Activated naive CD8-positive, alpha-beta T cell treated with anti-CD3 and anti-CD28 coated beads, Interleukin-2, amount 50 U/mL, for 24 hours (primary cell): Measurements from ENCODE around the gene VWA8.
"Not testable (repeated sequence)": the region's sequence is repeated elsewhere in the genome, so short reads cannot be mapped to it uniquely, and the experiment has no call there.

Experiments
- ATAC-seq: fragments of 150-1000 bp; cut with Tn5 transposase; one replicate; pipeline ENCODE4 v1.10.0; 2021
- DNase-seq: peaks from one replicate; pipeline ENCODE4 v3.0.0; 2021
- H3K27ac Mint-ChIP-seq: one replicate; pipeline ENCODE4 v1.8.0; 2021; ENCODE audit warnings: mild to moderate bottlenecking, mixed read lengths
- H3K27me3 Mint-ChIP-seq: one replicate; pipeline ENCODE4 v1.8.0; 2021; ENCODE audit warnings: mixed read lengths
- H3K36me3 Mint-ChIP-seq: one replicate; pipeline ENCODE4 v1.8.0; 2021; ENCODE audit warnings: low read depth, mixed read lengths
- H3K4me1 Mint-ChIP-seq: one replicate; pipeline ENCODE4 v1.8.0; 2021; ENCODE audit warnings: mixed read lengths
- H3K4me3 Mint-ChIP-seq: one replicate; pipeline ENCODE4 v1.8.0; 2021; ENCODE audit warnings: mild to moderate bottlenecking, moderate library complexity, mixed read lengths
- H3K9me3 Mint-ChIP-seq: one replicate; pipeline ENCODE4 v1.8.0; 2021; ENCODE audit warnings: mixed read lengths

Gene VWA8

DNA sequence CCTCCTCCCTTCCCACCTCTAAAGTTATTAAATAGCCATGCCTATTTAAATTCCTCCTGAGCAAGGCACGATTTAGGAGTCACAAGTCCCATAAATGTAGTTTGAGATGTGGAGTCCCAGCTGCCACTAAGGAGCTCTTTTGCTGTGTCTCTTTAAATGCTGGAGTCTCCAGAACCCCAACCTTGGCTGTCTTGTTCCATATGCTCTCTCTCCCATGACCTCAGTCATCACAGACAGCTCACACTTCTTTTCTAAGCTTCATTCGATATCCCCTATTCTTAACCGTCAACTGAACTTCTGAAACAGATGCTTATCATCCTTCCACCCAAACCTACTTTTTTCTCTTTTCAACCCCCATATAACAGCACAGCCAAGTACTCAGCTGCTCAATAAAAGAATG lies 197.1 kb downstream of the VWA8 start:
- Mint-ChIP-seq H3K27me3 (no peaks in the 10 kb centered on the region), H3K4me3 (no peak overlapping the region), H3K27ac (no peak overlapping the region), H3K36me3 (peaks cover 28% of the 10 kb centered on the region), H3K9me3 (no peaks in the 10 kb centered on the region), H3K4me1 (peaks cover 2% of the 10 kb centered on the region)
- DNase-seq = no peak
- ATAC-seq = no peak

GRCh38 chr13:41762796-41763195 lies 198.1 kb downstream of the VWA8 start:
- ATAC-seq = no peak
- Mint-ChIP-seq H3K27me3 (no peaks in the 10 kb centered on the region), H3K36me3 (peaks cover 33% of the 10 kb centered on the region), H3K9me3 (no peaks in the 10 kb centered on the region), H3K4me3 (no peak overlapping the region), H3K4me1 (peaks cover 2% of the 10 kb centered on the region), H3K27ac (no peak overlapping the region)
- DNase-seq = no peak

DNA sequence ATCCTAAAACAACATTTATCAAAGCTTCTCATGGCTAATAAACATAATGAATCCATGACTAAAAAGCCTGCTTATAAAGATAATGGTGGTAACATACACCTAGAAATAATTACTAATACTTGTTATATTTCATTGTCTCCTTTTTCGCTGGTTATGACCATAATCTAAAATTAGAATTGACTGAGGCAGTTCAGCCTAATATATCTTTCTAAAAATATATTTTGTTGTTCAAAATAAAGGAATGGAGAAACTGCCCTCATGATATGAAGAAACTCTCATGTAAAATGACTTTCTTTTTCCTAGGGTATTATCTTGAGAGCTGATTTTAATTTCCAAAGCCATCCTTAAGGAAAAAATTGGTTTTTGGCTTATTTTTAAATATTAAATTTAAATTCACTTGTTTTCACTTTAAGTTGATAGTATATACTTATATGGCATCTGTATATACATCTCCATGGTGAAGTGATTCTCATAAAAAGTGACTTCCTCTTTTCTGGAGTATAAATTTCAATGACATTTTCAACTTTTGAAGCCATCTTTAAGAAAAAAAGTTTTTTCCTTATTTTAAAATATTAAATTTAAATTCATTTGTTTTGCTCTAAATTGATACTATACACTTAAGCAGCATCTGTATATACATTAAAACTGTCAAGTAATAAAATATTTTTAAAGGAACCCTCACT lies 204.6 kb downstream of the VWA8 start:
- DNase-seq = no peak
- no peak for ATAC-seq
- Mint-ChIP-seq H3K27ac (no peak overlapping the region), H3K4me3 (no peak overlapping the region), H3K27me3 (no peaks in the 10 kb centered on the region), H3K9me3 (no peaks in the 10 kb centered on the region), H3K36me3 (peaks cover 56% of the 10 kb centered on the region), H3K4me1 (no peaks in the 10 kb centered on the region)

- H3K9me3 Mint-ChIP-seq = peaks cover 8% of the 10 kb centered on the region
- no peaks in the 10 kb centered on the region for H3K4me1 Mint-ChIP-seq
- H3K36me3 Mint-ChIP-seq = peaks cover 66% of the 10 kb centered on the region
- no peaks in the 10 kb centered on the region for H3K27me3 Mint-ChIP-seq
- no peak overlapping the region for H3K27ac Mint-ChIP-seq
- DNase-seq (no peak), ATAC-seq (no peak)
- no peak overlapping the region for H3K4me3 Mint-ChIP-seq
These were observed 209.0 kb downstream of the VWA8 start for GRCh38 chr13:41751734-41752445.

- Mint-ChIP-seq H3K27ac (no peak overlapping the region), H3K4me1 (peaks cover 3% of the 10 kb centered on the region), H3K4me3 (no peak overlapping the region), H3K36me3 (peaks cover 71% of the 10 kb centered on the region), H3K27me3 (no peaks in the 10 kb centered on the region), H3K9me3 (peaks cover 8% of the 10 kb centered on the region)
- ATAC-seq = no peak
- no peak for DNase-seq
These were observed 209.6 kb downstream of the VWA8 start for GRCh38 chr13:41751277-41751676.

DNA sequence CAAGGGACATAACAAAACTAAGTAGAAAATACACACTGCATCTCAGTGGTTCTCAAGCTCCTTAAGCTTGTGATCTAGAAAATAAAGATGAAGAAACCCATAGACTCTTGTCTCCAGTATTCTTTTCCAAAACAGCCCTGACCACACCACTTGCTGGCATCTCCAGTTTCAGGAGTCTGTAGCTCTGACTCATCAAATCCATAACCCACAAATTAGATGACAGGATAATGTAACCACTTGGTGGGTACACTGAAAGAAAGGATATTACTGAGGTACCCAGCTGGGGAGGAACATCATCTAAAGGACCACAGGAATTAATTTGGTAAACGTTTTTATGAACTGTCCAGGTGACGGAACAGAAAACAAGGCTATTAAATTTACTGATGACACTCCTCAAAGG lies 214.7 kb downstream of the VWA8 start:
- Mint-ChIP-seq H3K36me3 (peaks cover 47% of the 10 kb centered on the region), H3K4me3 (no peak overlapping the region), H3K4me1 (peaks cover 5% of the 10 kb centered on the region), H3K9me3 (peaks cover 8% of the 10 kb centered on the region), H3K27ac (no peak overlapping the region), H3K27me3 (no peaks in the 10 kb centered on the region)
- ATAC-seq (no peak), DNase-seq (no peak)

DNA sequence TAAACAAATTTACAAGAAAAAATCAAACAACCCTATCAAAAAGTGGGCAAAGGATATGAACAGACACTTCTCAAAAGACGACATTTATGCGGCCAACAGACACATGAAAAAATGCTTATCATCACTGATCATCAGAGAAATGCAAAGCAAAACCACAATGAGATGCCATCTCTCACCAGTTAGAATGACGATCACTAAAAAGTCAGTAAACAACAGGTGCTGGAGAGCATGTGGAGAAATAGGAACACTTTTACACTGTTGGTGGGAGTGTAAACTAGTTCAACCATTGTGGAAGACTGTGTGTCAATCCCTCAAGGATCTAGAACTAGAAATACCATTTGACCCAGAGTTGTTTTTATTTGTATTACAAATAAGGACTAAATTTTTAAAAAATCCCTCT lies 215.4 kb downstream of the VWA8 start:
- not testable (repeated sequence) for DNase-seq, H3K4me1 Mint-ChIP-seq

DNA sequence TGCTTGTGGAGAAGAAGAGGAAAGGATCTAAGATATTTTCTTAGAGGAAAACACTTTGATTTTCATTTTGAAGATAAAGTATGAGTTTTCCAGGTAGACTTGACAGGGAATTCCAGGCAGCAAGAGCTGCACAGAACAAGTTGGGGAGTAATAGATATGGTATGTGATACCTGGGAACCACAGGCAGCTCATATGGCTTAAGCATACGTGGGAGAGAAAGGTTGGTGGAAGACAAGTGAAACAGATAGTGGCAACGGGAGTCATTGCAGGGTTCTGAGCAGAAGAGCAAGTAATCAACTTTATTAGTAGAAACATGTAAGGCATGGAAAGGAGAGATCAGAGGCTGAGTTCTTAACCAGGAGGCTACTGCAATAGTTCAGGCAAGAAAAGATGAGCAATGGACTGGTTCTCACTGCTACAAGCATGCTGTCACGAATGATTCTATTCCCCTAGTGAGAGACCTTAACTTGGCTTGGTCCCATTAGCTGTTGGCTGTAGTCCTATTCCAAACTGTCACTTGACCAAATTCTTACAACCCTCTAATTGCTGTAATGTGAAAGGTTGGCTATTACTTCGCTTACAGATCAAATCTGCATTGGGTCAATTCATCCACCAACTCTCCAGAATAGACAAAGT lies 217.9 kb downstream of the VWA8 start:
- Mint-ChIP-seq H3K4me1 (peaks cover 5% of the 10 kb centered on the region), H3K27me3 (no peaks in the 10 kb centered on the region), H3K27ac (no peak overlapping the region), H3K9me3 (peaks cover under 1% of the 10 kb centered on the region), H3K4me3 (no peak overlapping the region), H3K36me3 (peaks cover 19% of the 10 kb centered on the region)
- DNase-seq = no peak
- no peak for ATAC-seq

More for the DNA sequence above, 215.4 kb downstream of the VWA8 start:
- peaks cover 42% of the 10 kb centered on the region for H3K36me3 Mint-ChIP-seq
- H3K4me3 Mint-ChIP-seq, H3K9me3 Mint-ChIP-seq, H3K27me3 Mint-ChIP-seq, H3K27ac Mint-ChIP-seq, ATAC-seq: not testable (repeated sequence)

DNA sequence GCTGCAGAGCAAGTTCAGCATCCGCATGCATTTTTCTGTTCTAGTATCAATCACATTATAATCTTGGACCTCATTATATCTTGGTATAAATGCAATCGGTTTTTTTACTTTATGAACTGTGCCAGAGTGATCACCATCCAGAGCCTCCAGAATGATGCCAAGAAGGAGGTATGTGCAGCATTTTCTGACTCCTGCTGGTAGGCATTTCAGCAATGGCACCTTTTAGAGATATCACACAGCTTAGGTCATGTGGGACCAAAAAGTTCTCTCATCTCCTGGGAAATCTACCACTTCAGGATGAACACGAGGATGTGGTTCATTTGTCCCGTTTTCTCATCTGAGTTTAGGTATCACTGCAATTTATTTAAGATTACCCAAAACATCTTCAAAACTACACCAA lies 220.4 kb downstream of the VWA8 start:
- ATAC-seq (no peak), DNase-seq (no peak)
- Mint-ChIP-seq H3K9me3 (no peaks in the 10 kb centered on the region), H3K27ac (no peak overlapping the region), H3K27me3 (no peaks in the 10 kb centered on the region), H3K4me3 (no peak overlapping the region), H3K36me3 (peaks cover 2% of the 10 kb centered on the region), H3K4me1 (no peaks in the 10 kb centered on the region)

- no peak overlapping the region for H3K27ac Mint-ChIP-seq
- no peak for ATAC-seq
These were observed 238.0 kb downstream of the VWA8 start for GRCh38 chr13:41722684-41723535.

GRCh38 chr13:41720839-41721561 lies 239.9 kb downstream of the VWA8 start:
- Mint-ChIP-seq H3K9me3 (no peaks in the 10 kb centered on the region), H3K27me3 (no peaks in the 10 kb centered on the region), H3K36me3 (peaks cover 14% of the 10 kb centered on the region), H3K27ac (no peak overlapping the region), H3K4me3 (no peak overlapping the region), H3K4me1 (no peaks in the 10 kb centered on the region)
- ATAC-seq (no peak), DNase-seq (no peak)

More at GRCh38 chr13:41722684-41723535, 238.0 kb downstream of the VWA8 start:
- no peaks in the 10 kb centered on the region for H3K9me3 Mint-ChIP-seq
- H3K36me3 Mint-ChIP-seq = peaks cover 10% of the 10 kb centered on the region
- DNase-seq = no peak
- no peak overlapping the region for H3K4me3 Mint-ChIP-seq
- no peaks in the 10 kb centered on the region for H3K4me1 Mint-ChIP-seq
- no peaks in the 10 kb centered on the region for H3K27me3 Mint-ChIP-seq

DNA sequence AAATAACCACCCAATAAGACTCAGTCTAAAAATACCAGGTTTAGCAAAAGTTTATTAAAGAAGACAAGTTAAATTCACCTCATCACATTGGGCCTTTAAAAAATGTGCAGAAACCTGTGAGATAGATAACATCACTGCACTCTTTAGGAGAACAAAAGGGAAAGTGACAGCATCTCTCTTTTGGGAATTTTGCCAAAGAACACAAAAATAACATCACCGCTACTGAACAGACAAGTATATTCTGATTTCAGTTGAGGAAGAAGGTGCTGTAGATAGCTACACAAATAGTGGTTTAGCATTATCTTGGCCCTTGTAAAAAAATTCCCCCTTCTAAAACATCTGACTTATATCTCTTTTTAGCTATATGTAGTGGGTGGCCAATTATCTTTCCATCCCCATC lies 244.7 kb downstream of the VWA8 start:
- no peaks in the 10 kb centered on the region for H3K9me3 Mint-ChIP-seq
- peaks cover 14% of the 10 kb centered on the region for H3K36me3 Mint-ChIP-seq
- no peaks in the 10 kb centered on the region for H3K27me3 Mint-ChIP-seq
- H3K4me1 Mint-ChIP-seq = no peaks in the 10 kb centered on the region
- no peak overlapping the region for H3K27ac Mint-ChIP-seq
- ATAC-seq = no peak
- no peak overlapping the region for H3K4me3 Mint-ChIP-seq
- DNase-seq = no peak

DNA sequence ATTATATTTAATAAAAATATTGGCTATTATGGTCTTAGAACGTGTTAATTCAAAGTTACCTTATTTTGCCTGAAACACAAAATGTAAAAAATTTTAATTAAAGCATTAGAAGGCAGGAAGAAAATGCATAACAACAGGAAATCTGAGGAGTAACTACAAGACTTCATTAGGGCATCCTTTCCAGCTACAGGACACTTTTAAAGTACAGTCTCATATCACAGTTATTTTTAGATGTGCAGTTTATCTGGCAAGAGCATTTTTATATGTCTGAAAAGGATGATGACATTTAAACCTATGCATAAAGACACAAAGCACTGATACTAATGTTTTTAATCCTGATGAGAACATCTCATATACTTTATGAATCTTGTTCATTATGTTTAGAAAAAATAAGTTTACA lies 247.5 kb downstream of the VWA8 start:
- no peaks in the 10 kb centered on the region for H3K27me3 Mint-ChIP-seq
- ATAC-seq (no peak), DNase-seq (no peak)
- no peaks in the 10 kb centered on the region for H3K4me1 Mint-ChIP-seq
- no peak overlapping the region for H3K27ac Mint-ChIP-seq
- peaks cover 9% of the 10 kb centered on the region for H3K36me3 Mint-ChIP-seq
- no peaks in the 10 kb centered on the region for H3K9me3 Mint-ChIP-seq
- no peak overlapping the region for H3K4me3 Mint-ChIP-seq

GRCh38 chr13:41710771-41711170 lies 250.1 kb downstream of the VWA8 start:
- no peak overlapping the region for H3K4me3 Mint-ChIP-seq
- peaks cover 6% of the 10 kb centered on the region for H3K36me3 Mint-ChIP-seq
- H3K27ac Mint-ChIP-seq = no peak overlapping the region
- ATAC-seq (no peak), DNase-seq (no peak)
- H3K27me3 Mint-ChIP-seq = no peaks in the 10 kb centered on the region
- no peaks in the 10 kb centered on the region for H3K9me3 Mint-ChIP-seq
- H3K4me1 Mint-ChIP-seq = peaks cover 8% of the 10 kb centered on the region
